HG02642 (cell line): Measurements from ENCODE around the gene PALM2AKAP2.

Experiments used
- ATAC-seq: cut with Tn5 transposase; IDR thresholded peaks from one replicate; pipeline ENCODE4 v1.9.1; 2021; ENCODE audit warnings: mild to moderate bottlenecking; ENCODE audit not compliant: unreplicated experiment, poor library complexity

The PALM2AKAP2 gene

DNA sequence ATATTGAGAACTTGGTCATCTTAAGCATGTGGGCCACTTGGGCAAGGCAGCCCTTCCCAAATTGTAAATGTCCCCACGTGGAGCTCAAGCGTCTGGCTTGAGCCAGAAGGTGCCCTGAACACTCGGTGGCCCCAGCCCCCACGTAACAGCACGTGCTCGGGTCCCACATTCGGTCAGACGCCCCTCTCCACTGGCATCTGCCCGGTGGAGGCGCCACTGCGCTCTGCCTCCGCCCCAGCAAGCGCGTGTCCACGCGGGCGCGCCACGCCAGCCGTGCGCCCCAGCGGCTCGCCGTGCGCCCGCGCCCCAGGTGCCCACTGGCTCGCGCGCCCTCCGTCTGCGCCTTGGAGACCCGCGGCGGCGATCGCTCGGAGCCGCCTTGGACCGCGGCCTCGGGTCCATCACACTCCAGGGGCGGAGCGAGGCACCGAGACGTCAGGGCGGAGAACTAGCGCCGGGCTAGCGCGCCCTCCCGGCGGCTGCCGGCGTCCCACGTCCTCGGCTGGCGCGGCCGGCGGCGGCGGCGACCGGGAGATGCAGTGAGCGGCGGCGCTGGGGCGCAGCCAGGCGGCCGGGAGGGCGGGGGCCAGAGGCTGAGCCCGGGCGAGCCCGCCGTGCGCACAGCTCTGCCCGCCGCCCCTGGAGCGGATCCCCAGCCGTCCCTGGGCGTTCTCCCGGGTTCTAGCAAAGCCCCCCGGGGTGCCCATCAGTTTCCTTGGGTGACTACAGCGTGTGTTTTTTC lies at the start of gene PALM2AKAP2:
Gene PALM2AKAP2 (plus strand): TSS at position 488 of the 742 bp plus-strand sequence. CDS start 291 bp downstream, outside the sequence.
- ATAC-seq, result no peak

DNA sequence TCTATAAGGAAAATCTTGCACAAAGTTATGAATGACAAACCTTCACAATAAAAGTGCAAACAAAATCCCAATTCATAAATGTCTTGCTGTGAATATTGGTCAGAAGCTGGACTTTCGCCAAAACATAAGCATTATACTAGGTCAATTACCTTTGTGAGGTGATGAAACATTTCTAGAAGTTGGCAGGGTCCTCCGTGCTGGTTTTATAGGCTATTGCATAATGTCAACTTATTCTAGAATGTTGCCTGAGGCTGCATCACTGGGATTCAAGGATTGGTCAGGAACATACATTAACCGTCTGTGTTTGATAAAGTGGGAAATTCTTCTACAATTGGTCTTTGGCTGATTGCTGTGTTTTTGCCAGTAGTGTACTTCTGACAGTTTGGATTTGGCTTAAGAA lies 49.8 kb upstream of the PALM2AKAP2 start:
- no peak for ATAC-seq

DNA sequence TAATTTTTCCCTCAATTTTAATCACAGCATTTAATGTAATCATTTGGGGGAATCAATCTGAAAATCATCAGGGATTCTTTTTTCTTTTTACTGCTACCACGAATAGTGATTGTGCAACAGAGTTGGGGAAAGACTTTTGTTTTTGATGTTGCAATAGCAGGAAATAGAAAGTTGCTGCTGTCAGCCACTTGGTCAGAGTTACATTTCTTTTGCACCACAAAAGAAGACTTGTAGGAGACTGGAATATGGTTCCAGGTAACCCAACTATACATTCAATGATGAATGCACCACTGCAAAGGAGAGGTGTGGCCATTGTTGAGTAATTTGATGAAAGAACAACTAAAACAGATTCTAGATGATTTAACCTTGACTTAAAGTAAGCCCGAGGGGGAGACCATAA lies 46.3 kb upstream of the PALM2AKAP2 start:
- no peak for ATAC-seq

DNA sequence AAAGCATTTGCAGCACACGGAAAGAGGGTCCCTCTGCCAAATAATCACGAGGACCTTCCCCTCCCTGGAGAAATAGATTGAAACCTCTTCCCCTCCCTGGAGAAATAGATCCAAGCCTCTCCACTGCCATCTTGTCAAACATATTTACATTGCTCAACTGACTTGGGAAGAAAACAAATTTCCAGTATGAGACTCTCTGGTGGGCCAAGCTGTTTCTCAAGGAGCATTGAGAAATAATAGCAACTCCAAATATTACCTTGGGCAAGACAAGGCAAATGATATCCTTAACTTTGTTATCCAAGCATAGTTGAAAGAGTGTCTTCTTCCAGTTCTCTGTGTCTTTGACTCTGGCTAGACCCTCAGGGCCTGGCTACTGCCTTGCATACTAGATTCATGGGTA lies 45.2 kb upstream of the PALM2AKAP2 start:
- ATAC-seq, result no peak

DNA sequence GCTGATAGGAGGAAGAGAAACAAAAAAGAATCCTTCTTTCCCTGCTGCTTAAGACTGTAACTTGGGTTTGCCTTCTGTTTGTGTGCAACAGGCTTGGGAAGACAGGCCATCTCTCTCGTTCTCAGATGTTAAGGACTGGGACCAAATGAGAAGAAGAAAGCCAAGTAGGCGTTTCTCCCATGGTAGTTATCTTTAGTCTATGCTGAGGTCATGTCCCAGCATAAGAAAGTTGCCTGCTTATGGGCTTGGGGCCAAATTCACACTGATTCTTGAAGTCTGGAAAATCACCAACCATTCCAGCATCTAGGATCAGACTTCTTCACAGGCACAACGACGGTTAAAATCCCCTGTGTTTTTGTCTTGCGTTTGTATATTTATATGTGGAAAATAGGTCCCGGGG lies 44.2 kb upstream of the PALM2AKAP2 start:
- no peak for ATAC-seq

DNA sequence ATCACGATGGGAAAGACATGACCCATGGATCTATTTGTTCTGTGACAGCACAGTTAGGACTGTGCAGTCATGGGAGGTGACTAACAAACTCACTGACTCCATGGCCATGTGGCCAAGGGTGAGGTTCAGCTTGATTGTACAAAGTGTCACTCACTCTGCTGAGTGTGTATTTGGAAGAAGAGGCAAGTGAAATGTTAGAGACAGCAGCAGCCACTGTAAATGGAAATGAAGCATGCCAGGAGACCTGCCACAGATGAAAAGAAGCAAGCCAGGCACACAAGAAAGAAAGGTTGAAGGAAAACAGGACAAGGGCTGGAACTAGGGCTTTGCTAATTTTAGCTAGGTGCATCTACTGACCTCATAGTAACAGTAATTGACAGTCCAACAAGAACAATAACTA lies 42.7 kb upstream of the PALM2AKAP2 start:
- ATAC-seq, result no peak

DNA sequence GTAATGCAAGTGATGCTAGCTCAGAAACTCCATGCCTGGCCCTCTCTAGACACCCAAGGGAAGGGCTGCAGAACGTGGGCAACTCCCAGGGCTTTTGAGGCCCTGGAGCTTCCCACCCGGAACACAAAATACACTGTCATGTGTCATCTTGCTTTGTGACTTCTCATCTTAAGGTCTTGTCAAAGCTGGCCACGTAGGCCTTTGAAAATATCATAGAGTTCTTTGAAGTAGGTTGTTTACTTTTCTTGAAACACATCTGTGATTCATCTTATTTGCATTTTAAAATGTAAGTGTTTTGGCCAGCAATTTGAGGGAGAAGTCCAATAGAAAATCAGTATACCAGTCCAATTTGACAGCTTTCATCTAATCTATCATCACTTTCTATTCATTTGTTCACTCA lies 40.2 kb upstream of the PALM2AKAP2 start:
- no peak for ATAC-seq

DNA sequence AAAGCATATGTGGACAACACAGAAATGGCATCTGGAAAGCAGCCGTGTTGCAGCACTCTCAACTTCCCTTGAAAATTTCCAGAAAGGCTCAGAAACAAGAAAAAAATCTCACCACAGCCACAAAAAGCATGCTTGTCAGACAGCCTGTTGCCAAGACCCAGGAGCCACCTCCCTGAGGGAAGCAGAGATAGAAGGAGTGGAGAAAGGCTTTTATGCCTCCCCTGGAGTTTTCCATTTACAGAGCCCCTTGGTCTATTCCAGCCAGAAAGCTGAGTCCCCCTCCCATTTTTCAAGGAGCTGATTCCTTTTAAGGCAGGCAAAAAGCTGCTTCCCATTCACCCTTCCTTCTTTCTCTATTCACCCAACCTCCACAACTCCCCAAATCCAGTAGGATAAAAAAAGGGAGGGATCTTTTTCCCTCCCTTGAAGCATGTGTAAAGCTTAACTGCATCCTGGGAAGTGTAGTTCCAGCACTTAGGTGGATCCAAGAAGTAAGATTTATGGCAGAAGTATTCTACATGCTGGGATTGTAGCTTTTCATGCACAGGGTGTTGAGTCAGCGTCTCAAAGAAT lies 37.1 kb upstream of the PALM2AKAP2 start:
- ATAC-seq, result no peak

DNA sequence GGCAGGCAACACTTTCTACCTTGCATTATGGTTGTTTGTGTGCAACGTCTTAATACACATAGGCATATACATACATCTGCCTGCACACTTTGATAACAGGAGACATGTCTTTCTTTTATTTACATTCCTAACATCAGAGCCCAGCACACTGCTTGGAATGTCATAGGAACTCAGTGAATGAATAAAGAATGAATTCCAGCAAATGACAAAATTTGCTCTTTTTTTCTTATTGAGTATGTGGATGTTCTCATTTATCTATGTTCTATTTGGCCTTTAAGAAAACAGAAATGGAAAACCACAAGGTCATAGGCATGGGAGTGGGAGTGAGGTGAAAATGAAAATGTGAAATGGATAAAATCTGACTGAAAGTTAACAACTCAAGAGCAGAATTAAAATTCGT lies 36.3 kb upstream of the PALM2AKAP2 start:
- no peak for ATAC-seq

DNA sequence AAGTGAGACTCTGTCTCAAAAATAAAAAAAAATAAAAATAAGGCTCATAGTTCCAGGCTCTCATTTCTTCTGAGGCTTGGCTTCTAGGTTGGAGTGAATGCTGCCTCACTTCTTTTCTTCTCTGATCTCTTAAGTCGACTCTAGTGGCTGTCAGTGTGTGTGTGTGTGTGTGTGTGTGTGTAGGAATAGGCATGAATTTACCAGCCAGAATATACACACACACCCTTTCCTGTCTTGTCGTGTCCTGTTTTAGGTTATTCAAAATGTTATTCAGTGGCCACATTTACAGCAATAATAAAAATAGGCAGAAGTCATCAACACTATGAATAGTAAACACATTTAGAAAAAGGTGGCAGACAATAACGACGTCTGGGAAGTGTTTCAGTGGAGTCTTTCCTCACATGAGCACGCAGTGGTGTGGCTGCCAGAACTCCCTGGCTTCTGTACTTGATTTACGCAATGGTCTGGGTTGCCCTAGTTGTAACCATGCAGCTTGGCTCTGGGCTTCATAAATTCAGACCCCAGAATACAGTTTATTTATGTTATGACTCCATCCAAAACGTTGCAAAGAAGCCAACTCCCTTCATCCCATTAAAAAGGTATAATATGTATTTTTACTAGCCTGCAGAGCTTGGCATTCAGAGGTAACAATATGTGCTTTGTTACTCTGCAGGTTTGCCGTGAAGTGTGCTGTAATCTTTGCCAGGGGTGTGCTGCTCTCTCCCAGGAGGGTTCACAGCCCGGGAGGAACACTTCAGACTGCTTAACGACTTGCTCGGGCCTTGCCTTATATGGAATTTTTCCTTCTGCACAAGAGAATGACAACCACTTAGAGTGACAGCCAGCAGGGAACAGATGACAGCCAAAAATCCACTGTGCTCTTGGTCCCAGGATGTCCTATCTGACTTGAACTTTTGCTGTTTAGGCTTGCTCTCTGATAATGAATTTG lies 34.4 kb upstream of the PALM2AKAP2 start:
- ATAC-seq, result no peak

DNA sequence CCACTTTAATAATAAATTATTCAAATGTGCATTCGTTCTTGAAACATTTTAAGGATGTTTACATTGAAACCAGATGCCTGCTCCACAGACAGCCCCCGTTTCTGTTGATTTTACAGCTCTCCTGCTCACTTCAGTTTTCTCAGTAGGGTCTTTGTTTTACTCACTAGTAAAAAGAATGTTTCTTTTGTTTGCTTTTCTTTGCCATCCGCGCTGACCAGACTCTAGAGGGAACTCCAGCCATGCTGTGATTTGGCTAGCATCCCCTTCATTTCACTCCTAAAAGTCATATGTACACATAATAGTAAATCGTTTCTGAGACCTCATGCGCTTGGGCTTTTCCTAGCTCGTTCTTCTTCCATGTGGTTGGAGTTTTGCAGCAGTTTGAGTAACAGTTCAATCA lies 28.7 kb upstream of the PALM2AKAP2 start:
- ATAC-seq, result no peak

DNA sequence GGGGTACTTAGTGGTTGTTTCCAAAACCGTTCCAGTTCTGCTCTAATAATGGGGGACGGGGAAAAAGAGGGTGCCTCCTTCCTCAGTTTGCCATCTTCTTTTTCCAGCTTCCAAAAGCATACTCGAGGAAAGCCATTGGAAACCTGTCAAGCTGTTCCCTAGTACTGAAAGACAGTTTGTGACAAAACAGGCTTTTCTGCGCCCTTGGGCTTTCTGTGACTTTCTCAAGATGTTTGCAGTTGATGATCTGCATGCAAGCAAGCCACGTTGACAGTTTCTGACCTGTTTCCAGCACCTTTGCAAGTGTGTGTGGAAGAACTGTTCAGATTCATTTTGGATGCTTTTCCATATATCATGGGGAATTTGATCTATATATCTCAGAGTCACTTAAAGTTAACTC lies 26.7 kb upstream of the PALM2AKAP2 start:
- no peak for ATAC-seq

DNA sequence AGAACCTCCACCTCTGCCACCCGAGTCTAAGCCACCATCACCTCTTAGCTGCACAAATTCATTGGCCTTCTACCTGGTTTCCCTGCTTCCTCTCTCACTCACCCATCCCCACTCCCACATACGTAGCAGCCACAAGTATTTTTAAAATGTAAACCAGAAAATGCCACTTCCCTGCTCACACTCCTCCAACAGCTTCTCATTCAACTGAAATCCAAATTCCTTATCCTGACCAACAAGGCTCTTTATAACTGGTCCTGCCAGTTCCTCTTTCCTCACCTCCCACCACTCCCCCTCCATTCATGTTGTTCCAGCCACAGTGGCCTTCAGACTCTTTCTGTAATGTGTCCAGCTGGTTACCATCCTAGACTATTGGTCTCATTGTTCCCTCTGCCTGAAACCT lies 25.0 kb upstream of the PALM2AKAP2 start:
- no peak for ATAC-seq

DNA sequence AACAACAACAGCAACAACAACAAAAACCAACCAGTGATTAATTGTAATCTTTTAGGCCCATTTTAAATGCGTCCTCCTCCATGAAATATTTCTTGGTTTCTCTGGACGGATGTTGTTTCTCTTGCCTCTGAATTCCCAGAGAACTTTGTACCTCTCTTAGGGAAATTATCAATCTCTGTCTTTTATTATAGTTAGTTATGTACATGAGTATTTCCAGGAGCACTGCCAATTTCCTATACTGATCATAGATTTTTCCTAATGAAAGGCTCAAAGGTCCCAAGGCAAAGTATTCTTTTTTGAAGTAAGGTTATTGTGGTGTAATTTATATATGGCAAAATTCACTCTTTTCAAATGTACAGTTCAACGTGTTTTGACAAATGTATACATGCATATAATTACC lies 20.4 kb upstream of the PALM2AKAP2 start:
- no peak for ATAC-seq

DNA sequence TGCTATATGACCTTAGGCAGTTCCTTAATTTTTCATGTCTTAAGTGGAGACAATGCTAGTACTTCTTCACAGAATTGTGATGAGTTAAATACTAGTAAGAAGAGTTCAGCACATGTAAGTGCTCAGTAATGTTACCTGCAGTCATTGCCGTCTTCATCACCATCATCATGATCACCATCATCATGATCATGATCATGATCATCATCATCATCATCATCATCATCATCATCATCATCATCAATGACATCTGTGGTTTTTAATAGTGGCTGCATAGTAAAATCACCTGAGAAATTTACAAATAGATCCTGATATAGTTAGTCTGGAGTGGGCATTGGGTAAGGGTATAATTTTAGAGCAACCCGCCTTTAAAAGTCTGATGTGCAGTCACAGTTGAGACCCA lies 14.7 kb upstream of the PALM2AKAP2 start:
- no peak for ATAC-seq

DNA sequence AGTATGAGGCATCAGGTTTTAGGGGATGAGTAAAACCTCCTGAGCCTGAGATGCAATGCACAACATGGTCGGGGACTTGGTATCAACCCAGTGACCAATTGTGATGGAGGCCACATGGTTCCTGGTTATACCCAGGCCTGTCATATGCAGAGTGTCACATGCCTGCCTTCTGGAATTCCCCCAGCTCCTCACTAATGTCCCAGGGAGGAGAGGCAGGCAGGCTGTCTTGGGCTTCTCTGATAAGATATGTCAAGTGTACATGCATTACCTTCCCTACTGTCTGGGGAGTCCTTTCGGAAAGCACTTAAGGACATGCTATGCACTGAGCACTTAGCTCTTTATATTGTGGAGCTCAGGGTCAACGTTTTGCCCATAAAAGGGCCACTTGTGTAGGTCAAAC lies 14.2 kb upstream of the PALM2AKAP2 start:
- no peak for ATAC-seq

DNA sequence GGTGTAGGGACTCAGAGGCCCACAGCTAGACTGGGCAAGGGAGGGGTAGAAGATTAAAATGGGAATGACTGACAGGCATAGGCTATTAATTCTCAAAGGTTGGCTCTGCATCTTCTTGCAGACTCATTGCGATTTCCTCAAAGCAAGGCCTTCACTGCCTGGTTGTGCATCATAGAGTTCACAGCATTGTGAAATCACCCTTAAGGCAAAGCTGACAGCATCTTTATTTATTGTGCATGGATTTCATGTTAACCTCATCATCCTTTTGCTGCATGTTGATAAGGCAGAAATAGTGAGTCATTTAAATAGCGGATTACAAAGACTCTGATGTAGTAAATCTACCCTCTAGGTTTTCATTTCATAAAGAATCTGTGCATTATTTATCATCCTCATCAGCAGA lies 13.6 kb upstream of the PALM2AKAP2 start:
- no peak for ATAC-seq

DNA sequence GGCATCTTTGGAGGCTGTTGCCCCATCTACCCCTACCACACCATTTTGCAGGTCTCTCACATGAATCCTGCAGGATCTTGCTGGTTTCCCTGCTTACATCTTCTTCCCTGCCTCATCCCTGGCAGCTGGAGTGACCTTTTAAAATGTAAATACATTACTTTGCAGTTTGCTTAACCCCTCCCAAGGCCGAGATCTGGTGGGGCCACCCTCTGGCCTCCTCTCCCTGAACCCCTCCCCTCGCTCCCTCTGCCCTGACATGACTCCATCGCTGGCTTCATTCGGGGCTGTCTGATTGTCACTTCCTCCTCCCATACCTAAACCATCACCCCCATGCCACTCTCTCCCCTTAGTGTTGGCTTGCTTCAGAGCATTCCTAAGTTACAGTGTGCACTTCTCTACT lies 12.6 kb upstream of the PALM2AKAP2 start:
- ATAC-seq, result no peak

DNA sequence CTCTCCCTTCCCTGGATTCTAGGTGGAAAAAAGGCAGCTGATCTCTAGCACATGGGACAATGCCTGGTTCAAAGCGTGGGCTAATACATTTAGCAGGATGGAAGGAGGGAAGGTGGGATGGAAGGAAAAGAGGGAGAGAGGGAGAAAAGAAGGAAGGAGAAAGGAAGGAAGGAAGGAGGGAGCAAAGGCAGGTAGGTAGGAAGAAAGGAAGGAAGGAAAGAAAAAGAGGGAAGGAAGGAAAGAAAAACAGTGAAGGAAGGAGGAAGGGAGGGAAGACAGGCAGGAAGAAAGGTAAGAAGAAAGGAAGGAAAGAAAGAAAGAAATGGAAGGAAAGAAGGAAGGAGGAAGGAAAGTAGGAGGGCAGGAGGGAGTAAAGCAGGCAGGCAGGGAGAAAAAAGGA lies 12.2 kb upstream of the PALM2AKAP2 start:
- ATAC-seq, result no peak

DNA sequence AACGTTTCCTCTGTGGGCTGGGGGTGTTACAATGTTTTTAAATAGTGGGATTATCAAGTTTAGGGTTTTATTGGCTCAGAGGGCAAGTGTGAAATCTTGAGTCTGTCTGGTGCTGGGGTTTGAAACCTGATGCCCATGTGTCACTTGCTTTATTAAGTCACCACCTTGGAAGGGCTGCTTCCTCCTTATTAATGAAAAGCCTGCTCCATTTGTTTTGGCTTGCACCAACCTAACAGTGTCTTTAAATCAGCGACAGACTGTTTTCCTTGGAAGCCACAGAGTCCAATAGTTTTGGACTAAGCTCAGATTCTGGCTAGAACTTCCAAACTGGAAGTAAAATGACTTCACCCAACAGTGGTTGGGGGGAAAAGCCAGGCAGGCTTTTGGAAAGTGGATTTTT lies 10.7 kb upstream of the PALM2AKAP2 start:
- ATAC-seq, result no peak

DNA sequence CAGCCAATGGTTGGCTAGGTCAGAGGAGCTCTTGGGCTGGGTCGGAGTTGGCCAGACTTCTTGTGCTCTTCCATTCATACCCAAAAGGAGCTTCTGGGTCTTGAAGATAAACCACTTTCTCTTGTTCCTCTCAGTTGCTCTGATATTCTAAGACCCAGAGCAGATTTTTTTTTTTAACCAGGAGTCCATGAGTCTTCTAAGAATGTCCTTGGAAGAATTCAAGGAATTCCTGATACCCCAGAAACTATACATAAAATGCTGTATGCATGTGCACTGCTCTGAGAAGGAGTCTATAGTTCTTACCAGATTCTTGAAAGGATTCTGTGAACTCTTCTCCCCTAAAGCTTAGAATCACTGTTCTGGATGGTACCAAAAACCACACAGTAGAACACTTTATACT lies 9.9 kb upstream of the PALM2AKAP2 start:
- ATAC-seq, result no peak
